GM21825 (cell line): ENCODE data around the gene RAPGEF4.

Source experiments
- ATAC-seq: cut with Tn5 transposase; IDR thresholded peaks from one replicate; pipeline ENCODE4 v1.9.1; 2021; ENCODE audit warnings: mild to moderate bottlenecking, moderate library complexity; ENCODE audit not compliant: unreplicated experiment

Gene RAPGEF4

DNA sequence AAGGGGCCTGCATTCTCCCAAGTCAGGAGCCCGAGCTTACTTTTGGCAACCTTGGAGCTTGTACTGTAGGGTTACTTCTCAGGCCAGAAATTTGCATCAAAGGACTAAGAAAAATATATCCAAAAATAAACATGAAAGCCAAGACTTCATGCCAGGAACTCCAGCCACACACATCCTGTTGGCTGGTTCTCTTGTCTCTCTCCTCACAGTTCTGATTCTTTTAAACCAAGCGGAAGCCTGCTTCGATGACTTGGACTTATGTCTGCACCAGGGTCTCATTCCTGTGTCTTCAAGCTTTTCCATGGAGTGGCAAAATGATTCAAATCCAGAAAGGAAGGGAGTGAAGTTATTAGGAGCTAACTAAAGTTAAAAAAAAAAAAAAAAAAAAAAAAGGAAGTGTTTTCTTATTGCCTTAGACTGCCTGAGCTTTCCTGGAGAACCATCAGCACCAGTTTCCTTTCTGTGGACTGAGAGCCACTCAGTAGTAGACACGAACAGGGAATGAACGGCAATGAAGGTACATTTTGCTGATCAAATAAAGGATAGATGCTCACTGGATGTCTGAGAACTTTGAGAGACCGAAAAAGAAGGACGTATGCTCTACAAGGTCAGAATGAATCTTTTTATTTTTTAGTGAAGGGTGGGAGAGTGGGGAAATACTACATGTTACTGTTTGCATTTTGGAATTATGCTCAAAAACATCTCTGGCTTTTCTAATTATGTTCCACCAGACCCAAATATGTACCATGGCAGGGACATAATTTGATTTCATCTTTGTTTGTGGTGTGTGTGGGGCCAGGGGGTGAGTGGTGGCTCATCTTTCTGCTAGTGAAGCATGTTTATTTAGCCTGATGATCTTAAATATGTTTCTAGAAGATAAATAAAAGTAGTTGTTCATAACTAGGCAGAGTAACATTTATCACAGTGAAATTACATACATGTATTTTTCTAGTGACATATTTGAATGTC is 86.0 kb downstream of the RAPGEF4 start:
- no peak for ATAC-seq

DNA sequence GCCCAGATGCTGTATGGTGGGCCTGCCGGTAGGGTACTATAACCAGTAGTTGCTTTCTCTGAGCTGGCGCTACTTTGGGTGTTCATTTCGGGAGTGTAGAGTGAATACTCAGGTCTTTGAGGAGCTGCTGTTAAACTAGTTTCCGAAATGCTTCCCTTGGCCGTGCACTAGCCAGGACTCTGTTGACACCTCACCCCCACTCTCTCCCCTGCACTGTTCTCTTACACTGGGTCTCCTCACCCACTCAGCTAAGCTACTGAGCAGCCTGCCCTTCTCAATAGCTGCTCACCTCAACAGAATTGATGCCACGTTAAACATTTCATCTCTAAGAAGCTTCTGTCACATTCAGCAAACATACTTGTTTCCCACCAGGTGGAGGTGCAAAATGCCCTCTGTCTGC is 86.9 kb downstream of the RAPGEF4 start:
- no peak for ATAC-seq

DNA sequence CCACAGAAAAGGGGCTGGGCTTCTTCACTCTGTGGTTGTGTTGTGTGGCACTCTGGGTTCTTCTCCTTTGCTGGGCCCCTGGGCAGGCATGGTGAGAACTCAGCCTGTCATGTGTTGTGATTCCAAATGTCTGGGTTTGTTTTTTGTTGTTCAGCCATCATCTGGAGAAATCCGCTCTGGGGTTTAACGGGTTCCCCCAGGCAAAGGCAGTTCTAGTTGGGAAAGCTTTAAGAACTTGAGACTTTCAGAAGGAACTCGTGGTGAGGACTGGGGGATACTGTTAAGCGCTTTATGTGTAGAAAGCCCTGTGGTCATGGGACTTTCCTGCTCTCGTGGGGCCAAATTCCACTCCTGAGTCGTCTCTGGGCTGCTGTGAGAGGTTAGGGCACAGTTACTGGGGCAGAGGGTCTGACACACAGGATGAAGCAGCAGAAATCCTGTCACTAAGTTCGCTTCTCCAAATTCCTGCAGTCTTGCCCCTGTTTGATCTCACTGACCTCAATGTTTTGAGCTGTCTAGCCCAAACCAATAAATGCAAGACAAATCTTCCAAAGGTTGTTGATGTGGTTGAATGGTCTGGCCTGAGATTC is 87.7 kb downstream of the RAPGEF4 start:
- no peak for ATAC-seq

GRCh38 chr2:172826522-172826921 is 90.9 kb downstream of the RAPGEF4 start:
- ATAC-seq: no peak

- no peak for ATAC-seq
These were observed 93.6 kb downstream of the RAPGEF4 start for GRCh38 chr2:172829229-172829628.

- ATAC-seq: no peak
These were observed 94.8 kb downstream of the RAPGEF4 start for GRCh38 chr2:172830482-172830881.

GRCh38 chr2:172833898-172834297 is 98.3 kb downstream of the RAPGEF4 start:
- no peak for ATAC-seq

GRCh38 chr2:172834881-172835280 is 99.2 kb downstream of the RAPGEF4 start:
- no peak for ATAC-seq

GRCh38 chr2:172836347-172836821 is 100.7 kb downstream of the RAPGEF4 start:
- no peak for ATAC-seq

- no peak for ATAC-seq
These were observed 101.2 kb downstream of the RAPGEF4 start for GRCh38 chr2:172836827-172837226.

- no peak for ATAC-seq
These were observed 103.8 kb downstream of the RAPGEF4 start for GRCh38 chr2:172839446-172839845.

GRCh38 chr2:172842511-172843265 is 107.0 kb downstream of the RAPGEF4 start:
- no peak for ATAC-seq

DNA sequence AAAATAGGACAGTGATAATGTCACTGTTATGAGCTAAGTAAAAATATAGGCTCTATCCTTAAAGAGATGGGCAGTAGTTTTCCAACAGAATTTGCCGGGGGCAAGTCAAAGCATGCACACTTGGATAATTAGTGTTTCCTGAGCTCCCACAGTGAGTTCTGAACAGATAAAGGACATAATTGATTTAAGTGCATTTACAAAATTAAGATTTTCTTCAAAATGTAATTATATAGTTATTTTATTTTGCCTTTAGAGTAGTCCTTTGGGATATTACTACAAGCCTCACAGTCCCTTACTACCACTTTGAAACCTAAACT is 107.6 kb downstream of the RAPGEF4 start:
- ATAC-seq: no peak

- no peak for ATAC-seq
These were observed 108.5 kb downstream of the RAPGEF4 start for GRCh38 chr2:172843902-172844715.

DNA sequence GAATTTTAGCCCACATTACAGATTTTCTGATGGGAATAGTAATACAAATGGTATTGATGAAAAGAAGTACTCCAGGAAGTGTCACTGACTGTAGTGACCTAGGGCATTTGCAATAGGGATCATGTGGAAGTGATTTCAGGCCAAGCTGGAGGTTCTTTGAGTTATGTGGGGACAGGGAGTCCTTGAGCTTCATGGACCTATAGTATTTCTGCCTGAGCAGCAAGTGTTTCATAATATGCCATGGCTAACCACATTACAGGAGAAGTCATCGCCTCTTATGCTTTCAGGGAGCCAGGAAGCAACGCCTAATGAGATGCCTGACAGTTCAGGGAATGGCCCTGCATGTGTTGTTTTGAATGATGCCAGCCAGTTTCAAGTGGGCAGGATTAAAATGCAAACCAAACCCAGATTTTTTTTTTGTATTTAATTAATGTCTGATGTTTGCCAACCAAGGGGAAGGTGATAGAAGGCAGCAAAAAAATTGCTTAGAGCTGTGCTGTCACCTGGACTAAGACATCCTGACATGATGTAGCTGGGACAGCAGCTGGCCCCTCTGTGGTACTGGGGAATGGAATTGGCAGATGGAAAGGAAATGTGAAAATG is 109.5 kb downstream of the RAPGEF4 start:
- ATAC-seq: no peak

DNA sequence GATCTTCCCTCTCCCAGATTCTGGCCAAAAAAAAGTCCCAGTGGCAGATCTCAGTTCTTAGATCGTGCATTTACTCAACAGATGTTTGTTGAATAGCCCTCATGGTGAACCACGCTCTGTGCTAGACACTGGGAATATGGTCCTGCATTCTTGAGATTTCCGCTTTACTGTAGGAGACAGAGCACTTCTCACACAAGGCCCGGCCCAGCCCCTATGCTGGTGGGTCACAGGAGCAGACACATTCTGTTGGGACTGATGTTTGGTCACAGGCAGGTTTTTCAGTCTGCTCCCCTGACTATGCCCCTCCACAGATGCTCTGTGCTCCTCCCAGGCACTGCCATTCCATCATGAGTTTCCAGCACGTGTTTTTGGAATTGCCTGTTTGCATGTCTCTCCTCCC is 110.9 kb downstream of the RAPGEF4 start:
- ATAC-seq: no peak

- no peak for ATAC-seq
These were observed 111.5 kb downstream of the RAPGEF4 start for GRCh38 chr2:172847188-172847587.

DNA sequence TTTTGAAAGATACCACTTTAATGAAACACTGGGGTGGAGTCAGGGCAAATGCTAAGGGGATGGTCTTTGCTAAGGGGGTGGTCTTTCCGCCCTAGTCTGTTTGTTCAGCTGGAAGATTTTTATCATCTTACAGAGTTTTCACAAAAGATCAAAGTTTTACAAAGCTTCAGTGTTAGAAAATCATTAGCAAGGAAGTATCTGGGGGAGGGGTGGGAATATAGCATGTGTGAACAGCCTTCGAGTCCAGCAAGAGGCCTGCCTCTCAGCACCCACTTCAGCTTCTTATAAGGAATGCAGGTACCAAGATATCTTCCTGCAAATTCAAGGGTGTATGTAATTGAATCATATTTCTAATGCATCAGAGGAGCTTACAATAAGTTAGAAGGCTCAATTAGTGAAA is 112.9 kb downstream of the RAPGEF4 start:
- ATAC-seq: no peak

DNA sequence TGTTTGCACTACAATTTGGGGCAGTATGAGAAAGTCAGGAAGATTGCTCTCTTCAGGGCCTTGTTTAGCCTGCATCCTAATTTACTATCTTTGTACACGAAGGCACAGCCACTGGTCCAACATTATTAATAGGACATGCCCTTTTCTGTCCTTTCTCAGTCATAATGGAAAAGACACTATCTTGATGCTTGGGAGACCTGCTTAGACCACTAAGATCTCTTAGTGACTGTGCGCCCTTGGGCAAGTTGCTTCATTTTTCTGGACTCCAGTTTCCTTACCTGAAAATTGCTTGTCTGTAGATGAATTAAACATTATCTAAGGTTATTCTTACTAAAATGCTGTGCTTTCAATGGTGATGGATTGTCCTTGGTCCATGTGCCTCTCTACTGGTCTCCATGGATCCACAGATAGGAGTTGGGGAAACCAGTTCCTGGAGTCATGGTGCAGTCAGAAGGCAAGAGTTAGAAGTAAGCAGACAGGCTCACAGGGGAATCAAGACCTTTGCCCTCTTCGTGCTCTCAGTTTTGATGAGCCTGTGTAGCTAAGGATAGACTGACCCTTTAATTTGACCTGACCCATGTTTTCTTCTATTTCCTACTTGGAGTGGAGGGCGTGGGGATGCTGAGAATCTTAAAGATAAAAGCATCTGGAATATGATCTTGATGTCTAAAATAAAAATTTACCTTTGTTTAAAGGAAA is 114.0 kb downstream of the RAPGEF4 start:
- no peak for ATAC-seq

- no peak for ATAC-seq
These were observed 119.9 kb downstream of the RAPGEF4 start for GRCh38 chr2:172855588-172855987.
